Liver (tissue), 3 donors: Measurements from ENCODE around the gene ANKRD11.

ENCODE experiments used
- CTCF ChIP-seq: fragments of 150-350 bp; IDR thresholded peaks from 2 replicates; pipeline ENCODE4 v1.5.1; 2017; ENCODE audit warnings: improper control_type of control experiment, low read depth, low read length; ENCODE audit not compliant: missing input control
- EGR1 ChIP-seq, 2 donors: IDR thresholded peaks; 2 replicates each; pipeline ENCODE4 v1.6.1; 2016 to 2018; ENCODE audit warnings: antibody characterized with exemption in 2 of 2, low read depth in 2 of 2
- GABPA ChIP-seq, 2 donors: IDR thresholded peaks in 1 of 2; conservative IDR thresholded peaks in 1 of 2; 2 replicates each; pipeline ENCODE4 v1.6.1; 2016; ENCODE audit warnings: antibody characterized with exemption in 2 of 2, mild to moderate bottlenecking in 1 of 2, moderate library complexity in 1 of 2
- HNF4A ChIP-seq, 2 donors: conservative IDR thresholded peaks; 2 replicates each; pipeline ENCODE4 v1.6.1; 2016; ENCODE audit warnings: antibody characterized with exemption in 2 of 2, mild to moderate bottlenecking in 2 of 2
- JUND ChIP-seq, 2 donors: IDR thresholded peaks; 2 replicates each; pipeline ENCODE4 v1.6.1; 2016; ENCODE audit warnings: antibody characterized with exemption in 2 of 2
- RAD21 ChIP-seq, 2 donors: IDR thresholded peaks; 2 replicates each; pipeline ENCODE4 v1.6.1; 2016; ENCODE audit warnings: antibody characterized with exemption in 2 of 2, mild to moderate bottlenecking in 2 of 2
- SP1 ChIP-seq: IDR thresholded peaks from 2 replicates; pipeline ENCODE4 v1.6.1; 2018; ENCODE audit warnings: antibody characterized with exemption, mild to moderate bottlenecking
- TF ChIP-seq, protein P1 (sequence below): IDR thresholded peaks from 2 replicates; pipeline ENCODE4 v1.6.1; 2016; ENCODE audit warnings: antibody characterized with exemption, mild to moderate bottlenecking
- TF ChIP-seq, protein P2 (sequence below): IDR thresholded peaks from 2 replicates; pipeline ENCODE4 v1.6.1; 2016; ENCODE audit warnings: antibody characterized with exemption
- donor health status: healthy.
- donor health status: healthy.

GRCh38 chr16:89473136-89473712, 17.1 kb downstream of the ANKRD11 start:
- TF ChIP-seq GABPA (IDR thresholded peaks at IDR 0.05 in 1 of 2, conservative IDR thresholded peaks at IDR 0.05 in 1 of 2) (no peak), RAD21 (IDR thresholded peaks at IDR 0.05) (no peak), CTCF (no peak), HNF4A (conservative IDR thresholded peaks at IDR 0.05) (no peak), JUND (IDR thresholded peaks at IDR 0.05) (no peak), EGR1 (IDR thresholded peaks at IDR 0.05; ENCODE audit: low read depth in 2 of 2) (no peak), SP1 (no peak)
- TF ChIP-seq, protein P1, sequence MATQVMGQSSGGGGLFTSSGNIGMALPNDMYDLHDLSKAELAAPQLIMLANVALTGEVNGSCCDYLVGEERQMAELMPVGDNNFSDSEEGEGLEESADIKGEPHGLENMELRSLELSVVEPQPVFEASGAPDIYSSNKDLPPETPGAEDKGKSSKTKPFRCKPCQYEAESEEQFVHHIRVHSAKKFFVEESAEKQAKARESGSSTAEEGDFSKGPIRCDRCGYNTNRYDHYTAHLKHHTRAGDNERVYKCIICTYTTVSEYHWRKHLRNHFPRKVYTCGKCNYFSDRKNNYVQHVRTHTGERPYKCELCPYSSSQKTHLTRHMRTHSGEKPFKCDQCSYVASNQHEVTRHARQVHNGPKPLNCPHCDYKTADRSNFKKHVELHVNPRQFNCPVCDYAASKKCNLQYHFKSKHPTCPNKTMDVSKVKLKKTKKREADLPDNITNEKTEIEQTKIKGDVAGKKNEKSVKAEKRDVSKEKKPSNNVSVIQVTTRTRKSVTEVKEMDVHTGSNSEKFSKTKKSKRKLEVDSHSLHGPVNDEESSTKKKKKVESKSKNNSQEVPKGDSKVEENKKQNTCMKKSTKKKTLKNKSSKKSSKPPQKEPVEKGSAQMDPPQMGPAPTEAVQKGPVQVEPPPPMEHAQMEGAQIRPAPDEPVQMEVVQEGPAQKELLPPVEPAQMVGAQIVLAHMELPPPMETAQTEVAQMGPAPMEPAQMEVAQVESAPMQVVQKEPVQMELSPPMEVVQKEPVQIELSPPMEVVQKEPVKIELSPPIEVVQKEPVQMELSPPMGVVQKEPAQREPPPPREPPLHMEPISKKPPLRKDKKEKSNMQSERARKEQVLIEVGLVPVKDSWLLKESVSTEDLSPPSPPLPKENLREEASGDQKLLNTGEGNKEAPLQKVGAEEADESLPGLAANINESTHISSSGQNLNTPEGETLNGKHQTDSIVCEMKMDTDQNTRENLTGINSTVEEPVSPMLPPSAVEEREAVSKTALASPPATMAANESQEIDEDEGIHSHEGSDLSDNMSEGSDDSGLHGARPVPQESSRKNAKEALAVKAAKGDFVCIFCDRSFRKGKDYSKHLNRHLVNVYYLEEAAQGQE = no peak
- TF ChIP-seq, protein P2, sequence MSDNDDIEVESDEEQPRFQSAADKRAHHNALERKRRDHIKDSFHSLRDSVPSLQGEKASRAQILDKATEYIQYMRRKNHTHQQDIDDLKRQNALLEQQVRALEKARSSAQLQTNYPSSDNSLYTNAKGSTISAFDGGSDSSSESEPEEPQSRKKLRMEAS = no peak
